Gastroesophageal sphincter (tissue), 3 donors: Measurements from ENCODE around the gene NELL1.

Experiments
- CTCF ChIP-seq, 4 experiments: fragments of 200-600 bp in 2 of 4; fragments of 450-650 bp in 2 of 4; sonication (generic) in 1 of 4; IDR thresholded peaks; one replicate each; pipeline ENCODE4 v1.5.1; 2017 to 2019; ENCODE audit warnings: antibody characterized with exemption in 4 of 4, mild to moderate bottlenecking in 2 of 4, moderate library complexity in 2 of 4
- EP300 ChIP-seq: sonication (generic); formaldehyde crosslinking; IDR thresholded peaks from one replicate; pipeline ENCODE4 v1.6.1; 2017; ENCODE audit warnings: antibody characterized with exemption, mild to moderate bottlenecking
- POLR2A ChIP-seq, 2 donors: fragments of 450-650 bp; IDR thresholded peaks; one replicate each; pipeline ENCODE4 v1.6.1; 2017; ENCODE audit warnings: antibody characterized with exemption in 2 of 2, mild to moderate bottlenecking in 2 of 2, moderate library complexity in 1 of 2
- POLR2AphosphoS5 ChIP-seq: sonication (generic); formaldehyde crosslinking; IDR thresholded peaks from one replicate; pipeline ENCODE4 v1.6.1; 2017; ENCODE audit warnings: antibody characterized with exemption

- TF ChIP-seq CTCF (IDR thresholded peaks at IDR 0.05) (no peak), POLR2AphosphoS5 (no peak), POLR2A (IDR thresholded peaks at IDR 0.05) (no peak), EP300 (no peak)
Measured at GRCh38 chr11:20729597-20730105, 60.3 kb downstream of the NELL1 start.
